Testis (tissue), 3 donors: ENCODE measurements around the gene PRKCZ. TPM values are rescaled to one million over a fixed set of nuclear protein-coding genes. Genes with fewer than 3 reads are reported as not detected.

Experiments used
- DNase-seq: peaks from one replicate; pipeline ENCODE4 v3.0.0-alpha.2; 2019
- H3K27ac ChIP-seq, 2 donors: fragments of 200-600 bp; sonication (generic); one replicate each; pipeline ENCODE4 v1.5.1; 2019
- H3K27me3 ChIP-seq: fragments of 200-600 bp; sonication (generic); one replicate; pipeline ENCODE4 v1.5.1; 2019
- H3K36me3 ChIP-seq: fragments of 200-600 bp; sonication (generic); one replicate; pipeline ENCODE4 v1.5.1; 2017; ENCODE audit warnings: low read depth; ENCODE audit errors: missing control alignments
- H3K4me1 ChIP-seq: fragments of 200-600 bp; sonication (generic); one replicate; pipeline ENCODE4 v1.5.1; 2019
- H3K4me3 ChIP-seq, 2 donors: fragments of 200-600 bp; sonication (generic); one replicate each; pipeline ENCODE4 v1.5.1; 2017 to 2019
- H3K9me3 ChIP-seq: fragments of 200-600 bp; sonication (generic); one replicate; pipeline ENCODE4 v1.5.1; 2017
- CTCF ChIP-seq, 3 experiments: fragments of 450-650 bp in 2 of 3; fragments of 200-600 bp in 1 of 3; sonication (generic) in 1 of 3; IDR thresholded peaks; one replicate each; pipeline ENCODE4 v1.5.1; 2016 to 2019; ENCODE audit warnings: antibody characterized with exemption in 3 of 3, mild to moderate bottlenecking in 2 of 3, moderate library complexity in 1 of 3
- POLR2A ChIP-seq: fragments of 450-650 bp; IDR thresholded peaks from one replicate; pipeline ENCODE4 v1.6.1; 2017; ENCODE audit warnings: antibody characterized with exemption, mild to moderate bottlenecking, moderate library complexity
- WGBS, 2 donors: methylation state at CpG; one replicate each; pipeline ENCODE4 v1.1.5; 2018; 5-methylcytosine and 5-hydroxymethylcytosine counted together
- intact Hi-C: fragments of 100-400 bp; cut with DNase I; formaldehyde crosslinking; loops from one replicate; pipeline ENCODE4 v1.15.1; 2023; ENCODE audit warnings: low total_unique reads
- polyA plus RNA-seq: library from polyadenylated mRNA; stranded (reverse); fragments of 350-450 nt; fragmentation: Illumina TruSeq; extraction: RNeasy Lipid Tissue Mini Kit (QIAGEN cat#74804); gene quantifications from one replicate; pipeline ENCODE4 v1.2.3, GENCODE V29; 2014; ENCODE audit warnings: low read depth, low replicate concordance; ENCODE audit not compliant: insufficient read depth
- total RNA-seq, 2 donors: library from RNA; depleted of rRNA; stranded (reverse); fragments of >200 nt; gene quantifications; one replicate each; pipeline ENCODE4 v1.2.3, GENCODE V29; 2016

PRKCZ gene
- total and polyA plus RNA-seq, 3 donors from 2014 or later, result 86.4 to 142 (median 123) TPM

- Histone ChIP-seq H3K27me3 (no peaks in the 10 kb centered on the region), H3K9me3 (no peaks in the 10 kb centered on the region), H3K4me3 (no peak overlapping the region), H3K36me3 (no peaks in the 10 kb centered on the region), H3K4me1 (no peaks in the 10 kb centered on the region), H3K27ac (no peak overlapping the region)
- DNase-seq, result no peak
- intact Hi-C loops, result no loop called here
- TF ChIP-seq CTCF (IDR thresholded peaks at IDR 0.05) (no peak), POLR2A (no peak)
- 93 to 96% methylated on average over 17 to 28 of the region's 28 CpGs for WGBS, 2 donors
These were observed 29.3 kb downstream of the PRKCZ start for GRCh38 chr1:2079396-2080085.

- no peaks in the 10 kb centered on the region for H3K4me1 ChIP-seq
- H3K9me3 ChIP-seq, result no peaks in the 10 kb centered on the region
- no peak for DNase-seq
- TF ChIP-seq POLR2A, result no peak
- no peak for TF ChIP-seq CTCF (IDR thresholded peaks at IDR 0.05)
- H3K4me3 ChIP-seq, result no peak overlapping the region
- WGBS, 2 donors, result 91 to 94% methylated on average over 16 of the region's 16 CpGs
- H3K27me3 ChIP-seq, result no peaks in the 10 kb centered on the region
- H3K27ac ChIP-seq, result no peak overlapping the region
- intact Hi-C loops, result no loop called here
- H3K36me3 ChIP-seq, result no peaks in the 10 kb centered on the region
These were observed 29.9 kb downstream of the PRKCZ start for GRCh38 chr1:2080140-2080539.

- H3K4me3 ChIP-seq, result no peak overlapping the region
- H3K4me1 ChIP-seq, result no peaks in the 10 kb centered on the region
- TF ChIP-seq POLR2A (no peak), CTCF (IDR thresholded peaks at IDR 0.05) (no peak)
- H3K27me3 ChIP-seq, result no peaks in the 10 kb centered on the region
- no peak for DNase-seq
- no peaks in the 10 kb centered on the region for H3K36me3 ChIP-seq
- no peak overlapping the region for H3K27ac ChIP-seq
- no peaks in the 10 kb centered on the region for H3K9me3 ChIP-seq
- 97 to 99% methylated on average over 19 to 20 of the region's 20 CpGs for WGBS, 2 donors
- intact Hi-C loops, result no loop called here
These were observed 30.7 kb downstream of the PRKCZ start for GRCh38 chr1:2080884-2081283.

- TF ChIP-seq CTCF (IDR thresholded peaks at IDR 0.05), result no peak
- TF ChIP-seq POLR2A, result no peak
- intact Hi-C loops, result no loop called here
- H3K27me3 ChIP-seq, result no peaks in the 10 kb centered on the region
These were observed 31.2 kb downstream of the PRKCZ start for GRCh38 chr1:2081326-2081885.

GRCh38 chr1:2082064-2082463 lies 31.9 kb downstream of the PRKCZ start:
- H3K36me3 ChIP-seq, result no peaks in the 10 kb centered on the region
- TF ChIP-seq CTCF (IDR thresholded peaks at IDR 0.05) (no peak), POLR2A (no peak)
- H3K27ac ChIP-seq, result no peak overlapping the region
- WGBS, 2 donors, result 92% methylated on average over 21 to 22 of the region's 22 CpGs
- H3K27me3 ChIP-seq, result no peaks in the 10 kb centered on the region
- no peaks in the 10 kb centered on the region for H3K9me3 ChIP-seq
- H3K4me1 ChIP-seq, result no peaks in the 10 kb centered on the region
- no peak for DNase-seq
- intact Hi-C loops, result no loop called here
- H3K4me3 ChIP-seq, result no peak overlapping the region

More at GRCh38 chr1:2081326-2081885, 31.2 kb downstream of the PRKCZ start:
- Histone ChIP-seq H3K4me3 (no peak overlapping the region), H3K27ac (no peak overlapping the region), H3K36me3 (no peaks in the 10 kb centered on the region), H3K4me1 (no peaks in the 10 kb centered on the region), H3K9me3 (no peaks in the 10 kb centered on the region)
- WGBS, 2 donors, result 98% methylated on average over 20 of the region's 20 CpGs; no CpG with 5 or more reads in 1 of the 2 donors
- DNase-seq, result no peak
